GM21360 (cell line): ENCODE measurements around the gene ZNF787.

Experiments used
- ATAC-seq: cut with Tn5 transposase; IDR thresholded peaks from one replicate; pipeline ENCODE4 v1.9.1; 2021; ENCODE audit warnings: mild to moderate bottlenecking, moderate library complexity; ENCODE audit not compliant: unreplicated experiment

Gene ZNF787

DNA sequence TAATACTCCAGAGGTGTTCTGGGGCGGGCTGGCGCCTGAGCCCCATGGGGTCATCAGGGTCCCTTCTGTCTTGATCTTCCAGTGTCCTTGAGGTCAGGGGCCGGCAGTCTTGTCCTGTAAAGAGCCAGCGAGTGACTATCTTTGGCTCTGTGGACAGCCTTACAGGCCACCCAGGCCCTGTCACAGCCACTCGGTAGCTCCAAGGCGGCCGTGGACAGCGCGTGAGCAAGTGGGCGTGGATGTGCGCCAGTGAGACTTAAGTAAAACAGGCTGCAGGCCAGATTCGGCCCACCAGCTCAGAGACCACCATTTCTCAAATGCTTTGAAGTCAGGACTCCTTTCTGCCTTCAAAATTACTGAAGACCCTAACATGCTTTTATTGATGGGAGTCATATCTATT, 23.7 kb upstream of the ZNF787 start:
- no peak for ATAC-seq

DNA sequence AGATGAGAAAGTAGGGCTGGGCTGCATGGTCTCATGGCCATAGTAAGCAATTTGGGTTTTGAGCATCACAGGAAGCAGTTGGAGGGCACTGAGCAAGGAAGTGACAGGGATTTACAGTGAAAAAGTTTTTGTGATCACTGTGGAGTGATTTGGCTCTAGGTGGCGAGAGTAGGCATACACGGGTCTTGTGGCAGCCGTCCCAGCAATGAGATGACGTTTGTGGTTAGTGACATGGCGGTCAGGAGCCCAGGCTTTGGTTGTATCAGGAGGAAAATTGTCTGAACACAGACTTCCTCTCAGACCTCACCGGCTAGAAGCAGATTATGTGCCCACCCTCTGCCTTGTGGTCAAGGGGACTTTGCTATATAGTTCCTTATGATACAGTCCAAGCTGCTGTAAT, 23.3 kb upstream of the ZNF787 start:
- no peak for ATAC-seq

DNA sequence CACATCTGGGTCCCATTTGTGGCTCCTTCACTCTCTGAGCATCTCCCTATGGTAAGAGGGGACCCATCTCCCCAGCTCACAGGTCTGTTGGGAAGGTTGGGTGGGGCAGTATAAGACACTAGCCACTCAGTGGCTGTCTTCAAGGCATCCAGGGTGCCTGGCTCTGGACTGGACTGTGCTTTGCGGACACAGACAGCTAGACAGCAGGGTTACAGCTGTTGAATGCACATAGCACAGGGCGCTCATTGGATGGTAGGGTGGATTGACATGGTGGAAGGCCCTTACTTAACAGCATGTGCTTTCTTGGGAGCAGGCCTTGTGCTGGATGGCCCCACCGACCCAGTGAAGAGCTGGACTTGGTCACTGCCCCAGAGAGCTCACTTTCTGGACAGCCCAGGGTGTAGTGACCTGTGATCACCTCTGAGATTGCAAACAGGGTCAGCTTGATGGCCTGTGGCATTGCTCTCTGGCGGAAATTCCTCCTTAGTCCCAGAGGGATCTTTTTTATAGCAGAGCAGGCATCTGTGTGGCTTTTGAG, 21.9 kb upstream of the ZNF787 start:
- no peak for ATAC-seq

DNA sequence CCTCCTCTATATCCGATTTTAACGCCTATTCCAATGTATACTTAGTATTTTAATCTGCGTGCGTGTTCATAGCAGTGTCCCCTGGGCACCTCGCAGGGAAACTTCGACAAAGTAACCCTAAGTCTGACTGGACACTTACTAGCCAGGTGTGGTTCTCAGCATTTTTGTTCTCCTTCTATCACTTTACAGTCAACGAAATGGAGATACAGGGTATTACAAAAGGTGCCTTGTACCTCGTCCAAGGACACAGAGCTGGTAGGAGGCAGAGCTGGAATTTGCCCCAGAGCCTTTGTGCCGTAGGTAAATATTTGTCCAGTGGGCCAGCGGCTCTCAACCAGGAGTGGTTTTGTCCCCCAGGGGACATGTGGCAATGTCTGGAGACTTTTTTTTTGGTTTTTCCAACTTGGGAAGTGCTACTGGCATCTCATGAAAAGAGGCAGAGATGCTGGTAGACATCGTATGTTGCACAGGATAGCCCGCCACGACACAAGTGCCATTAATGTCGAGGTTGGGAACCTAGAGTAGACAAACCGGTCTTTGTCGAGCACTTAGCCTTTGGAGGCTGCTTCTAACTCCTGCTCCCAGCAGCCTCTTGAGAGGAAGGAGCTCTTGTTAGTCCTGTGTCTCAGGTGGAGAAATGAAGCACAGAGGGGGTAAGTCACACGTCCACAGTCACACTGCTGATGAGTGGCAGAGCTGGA, 21.1 kb upstream of the ZNF787 start:
- ATAC-seq, result no peak

DNA sequence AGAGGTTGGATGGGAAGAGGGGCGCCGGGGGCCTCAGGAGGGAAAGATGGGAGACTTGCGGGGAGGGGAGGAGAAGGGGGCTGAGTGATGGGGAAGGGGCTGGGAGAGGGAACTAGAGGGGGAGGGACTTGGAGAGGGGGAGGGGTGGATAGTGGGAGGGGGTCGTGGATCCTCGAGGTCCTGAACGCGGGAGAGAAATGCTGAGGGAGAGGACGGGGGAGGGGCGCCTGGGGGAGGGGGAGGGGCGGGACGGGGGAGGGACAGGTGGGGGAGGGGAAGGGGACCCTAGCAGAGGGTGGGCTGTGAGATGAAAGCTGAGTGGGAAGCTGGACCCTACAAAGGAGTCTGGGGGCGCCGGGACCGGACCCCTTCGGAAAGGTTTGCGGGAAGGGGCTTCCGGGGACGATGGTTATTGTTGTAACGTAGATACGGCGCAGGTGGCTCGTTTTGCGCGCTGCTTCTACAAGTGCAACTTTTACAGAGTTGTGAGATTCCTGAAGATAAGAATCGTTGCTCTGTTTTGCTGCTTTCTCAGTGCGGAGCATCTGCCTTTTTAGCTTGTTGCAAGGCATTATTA, 20.4 kb upstream of the ZNF787 start:
- no peak for ATAC-seq

DNA sequence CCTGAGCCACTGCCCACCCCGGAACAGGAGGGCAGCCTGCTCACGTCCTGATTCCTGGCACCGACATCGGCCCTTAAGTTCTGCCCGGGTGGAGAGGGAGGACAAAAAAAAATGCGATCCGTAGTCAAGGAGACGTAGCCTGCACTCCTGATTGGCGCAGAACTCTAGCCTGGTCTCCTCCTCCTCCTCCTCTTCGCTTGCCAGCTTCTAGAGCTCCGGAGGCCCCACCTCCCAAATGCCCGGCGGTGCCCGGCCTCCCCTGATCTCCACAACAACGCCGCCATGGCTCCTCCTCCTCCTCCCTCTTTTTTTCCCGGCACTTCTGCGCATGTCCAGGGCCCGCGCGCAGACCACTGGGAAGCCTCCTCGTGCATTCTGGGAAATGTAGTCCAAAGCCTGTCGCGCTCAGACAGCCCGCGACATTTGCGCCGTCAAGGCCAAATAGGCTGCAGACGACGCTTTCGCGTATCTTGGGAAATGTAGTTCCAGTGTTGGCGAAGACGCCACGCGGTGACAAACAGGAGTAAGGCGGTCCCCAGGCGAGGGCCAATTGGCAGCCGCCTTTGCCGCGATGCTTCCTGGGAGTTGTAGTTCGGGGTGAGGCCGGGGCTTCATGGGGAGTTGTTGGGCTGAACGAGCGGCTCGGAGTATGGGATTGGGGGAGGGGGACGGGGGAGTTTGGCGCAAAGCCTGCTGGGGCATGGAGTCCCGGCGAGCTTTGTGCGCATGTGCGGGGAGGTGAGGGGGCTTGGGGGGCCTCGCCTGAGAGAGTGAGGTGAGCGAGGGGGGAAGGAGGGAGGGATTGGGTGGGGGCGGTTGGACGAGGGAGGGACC, 19.7 kb upstream of the ZNF787 start, which contains the start of gene ZNF444:
Gene ZNF444 (plus strand): TSS at position 705 of the 834 bp plus-strand sequence. CDS start 5,625 bp downstream, outside the sequence.
- peak; percentile 87 for ATAC-seq

DNA sequence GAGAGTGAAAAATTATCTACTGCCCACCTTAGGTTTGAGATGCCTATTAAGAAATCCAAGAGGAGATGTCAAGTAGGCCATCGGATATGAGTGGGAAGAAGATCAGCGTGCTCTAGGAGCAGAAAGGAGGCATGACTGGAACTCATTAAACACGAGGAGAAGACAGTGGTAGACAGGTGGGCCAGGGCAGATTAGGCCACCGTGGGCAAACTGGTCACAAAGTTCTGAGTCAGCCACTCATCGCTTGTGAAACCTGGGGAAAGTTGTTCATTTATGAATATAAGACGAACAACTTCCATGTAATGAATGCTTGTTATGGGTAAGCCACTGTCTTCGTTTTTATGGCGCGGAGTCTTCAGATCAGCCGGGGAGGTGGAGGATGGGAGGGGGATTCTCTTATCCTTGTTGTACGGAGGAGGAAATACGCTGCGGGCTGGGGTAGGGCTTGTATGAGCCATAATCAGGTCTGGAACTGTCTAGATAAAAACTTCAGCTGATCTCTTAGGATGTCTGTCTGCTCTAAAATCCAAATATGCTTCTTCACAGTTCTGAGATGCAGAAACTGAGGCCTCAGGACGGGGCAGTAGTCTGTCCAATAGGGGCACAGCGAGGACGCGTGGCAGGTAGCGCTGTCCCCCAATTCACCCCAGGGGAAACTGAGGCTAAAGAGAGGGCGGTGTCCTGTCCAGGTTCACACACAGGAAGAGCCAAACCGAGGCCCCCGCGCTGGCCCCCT, 18.9 kb upstream of the ZNF787 start:
- ATAC-seq, result no peak

DNA sequence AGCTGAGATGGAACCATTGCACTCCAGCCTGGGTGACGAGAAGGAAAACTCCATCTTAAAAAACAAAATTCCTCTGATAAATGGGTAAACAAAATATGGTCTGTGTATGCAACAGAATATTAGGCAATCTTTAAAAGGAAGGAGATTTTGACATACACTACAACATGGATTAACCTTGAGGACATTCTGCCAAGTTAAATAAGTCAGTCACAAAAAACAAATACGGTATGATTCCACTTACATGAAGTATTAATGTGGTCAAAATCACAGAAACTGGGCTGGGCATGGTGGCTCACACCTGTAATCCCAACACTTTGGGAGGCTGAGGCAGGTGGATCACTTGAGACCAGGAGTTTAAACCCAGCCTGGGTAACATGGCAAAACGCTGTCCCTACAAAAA, 17.0 kb upstream of the ZNF787 start:
- no peak for ATAC-seq

DNA sequence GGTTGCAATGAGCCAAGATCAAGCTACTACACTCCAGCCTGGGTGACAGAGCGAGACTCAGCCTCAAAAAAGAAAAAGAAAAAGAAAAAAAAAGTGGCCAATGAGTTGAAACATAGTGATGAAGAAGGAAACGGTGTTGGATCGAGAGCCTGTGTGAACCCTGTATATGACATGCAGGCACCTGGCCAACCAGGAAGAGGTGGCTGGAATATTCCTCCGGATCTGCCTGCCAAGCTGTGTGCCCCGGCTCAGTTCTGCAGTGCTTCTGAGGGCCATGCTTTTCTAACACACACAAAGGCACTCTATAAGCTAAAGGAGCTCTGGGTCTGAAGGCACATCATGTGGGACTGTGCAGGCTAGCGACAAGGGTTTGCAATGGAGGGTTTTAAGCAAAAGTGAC, 16.3 kb upstream of the ZNF787 start:
- no peak for ATAC-seq

DNA sequence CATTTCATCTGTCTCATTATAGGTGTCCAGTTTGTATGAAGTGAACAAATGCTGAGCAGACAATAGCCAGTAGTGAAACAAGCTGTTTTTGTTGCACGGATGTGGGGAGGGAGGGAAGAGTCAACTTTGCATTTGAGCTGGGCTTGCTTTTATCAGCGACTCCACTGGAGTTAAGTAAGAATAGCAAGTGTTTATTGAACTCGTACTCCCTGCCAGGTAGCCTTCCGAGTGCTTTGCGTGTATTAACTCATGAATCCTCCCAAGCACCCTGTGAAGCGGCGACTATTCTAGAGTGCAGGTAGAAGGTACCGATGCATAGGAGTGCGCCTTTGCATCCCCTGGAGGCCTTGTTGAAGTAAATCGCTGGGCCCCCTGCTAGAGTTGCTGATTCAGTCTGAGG, 15.3 kb upstream of the ZNF787 start:
- ATAC-seq, result no peak

DNA sequence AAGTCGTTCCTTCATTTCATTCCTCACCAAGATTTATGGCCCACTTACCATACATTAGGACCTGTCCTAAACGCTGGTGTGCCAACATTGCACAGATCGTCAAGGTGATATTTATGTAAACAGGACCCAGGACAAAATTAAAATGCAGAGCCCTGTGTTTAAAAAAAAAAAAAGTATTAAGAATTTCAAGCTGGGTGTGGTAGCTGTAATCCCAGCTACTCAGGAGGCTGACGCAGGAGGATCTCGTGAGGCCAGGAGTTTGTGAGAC, 13.5 kb upstream of the ZNF787 start:
- ATAC-seq, result no peak

DNA sequence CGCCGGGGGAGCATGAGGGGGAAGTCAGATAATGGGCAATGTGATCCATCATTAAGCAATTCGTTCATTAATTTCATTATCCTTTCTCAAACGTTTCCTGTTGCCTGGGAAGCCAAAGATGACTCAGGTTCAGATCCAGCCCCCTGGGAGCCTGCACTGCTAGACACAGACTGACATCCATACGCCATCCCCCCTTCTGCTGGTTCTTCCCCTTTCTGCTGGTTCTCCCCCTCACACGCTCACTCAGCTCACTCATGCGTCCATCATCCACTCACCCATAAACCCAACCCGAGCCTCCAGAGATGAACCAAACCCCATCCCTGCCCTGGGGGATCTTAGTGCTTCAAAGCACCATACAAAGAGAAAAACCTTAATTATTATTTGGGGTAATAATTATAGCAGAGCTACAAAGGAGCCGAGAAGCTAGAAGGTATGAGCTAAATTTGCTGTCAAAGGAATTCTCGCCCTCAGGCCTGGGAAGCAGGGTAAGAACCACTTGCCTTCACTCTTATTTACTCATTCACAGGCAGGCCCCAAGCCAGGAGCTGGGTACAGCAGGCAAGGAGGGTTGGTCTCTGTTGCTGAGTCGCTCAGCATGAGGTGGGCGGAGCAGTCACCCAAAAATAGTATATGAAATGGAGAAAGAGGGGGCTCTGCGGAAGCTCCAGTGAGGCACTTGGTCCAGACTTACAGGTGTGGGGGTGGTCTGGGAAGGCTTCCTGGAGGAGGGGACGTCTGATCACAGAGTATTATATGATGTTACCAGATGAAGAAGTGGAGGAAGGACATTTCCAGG, 13.0 kb upstream of the ZNF787 start:
- ATAC-seq, result peak; percentile 64

DNA sequence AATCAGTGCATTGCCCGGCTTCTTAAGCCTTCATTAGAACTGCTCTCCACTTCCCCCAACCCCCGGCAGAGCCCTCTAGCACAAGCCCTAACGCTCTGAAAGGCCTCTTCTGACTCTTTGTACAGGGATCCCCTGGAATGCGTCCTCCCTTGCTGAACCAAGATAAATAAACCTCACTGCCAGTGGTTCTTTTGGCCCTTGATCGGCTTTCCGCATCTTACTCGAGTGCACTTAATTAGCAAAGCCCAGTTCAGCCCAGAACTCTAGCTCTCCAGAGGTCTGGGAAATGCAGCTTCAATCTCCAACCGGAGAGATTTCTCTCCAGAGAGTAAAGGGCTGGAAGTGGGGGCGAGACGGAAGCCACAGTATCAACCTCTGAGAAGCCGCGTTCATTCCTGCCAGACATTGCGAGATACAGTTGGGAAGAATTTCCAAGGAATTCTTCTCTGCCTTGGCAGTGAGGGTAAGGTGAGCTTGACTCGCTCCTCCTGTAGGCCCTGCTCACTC, 11.3 kb upstream of the ZNF787 start:
- ATAC-seq, result no peak

DNA sequence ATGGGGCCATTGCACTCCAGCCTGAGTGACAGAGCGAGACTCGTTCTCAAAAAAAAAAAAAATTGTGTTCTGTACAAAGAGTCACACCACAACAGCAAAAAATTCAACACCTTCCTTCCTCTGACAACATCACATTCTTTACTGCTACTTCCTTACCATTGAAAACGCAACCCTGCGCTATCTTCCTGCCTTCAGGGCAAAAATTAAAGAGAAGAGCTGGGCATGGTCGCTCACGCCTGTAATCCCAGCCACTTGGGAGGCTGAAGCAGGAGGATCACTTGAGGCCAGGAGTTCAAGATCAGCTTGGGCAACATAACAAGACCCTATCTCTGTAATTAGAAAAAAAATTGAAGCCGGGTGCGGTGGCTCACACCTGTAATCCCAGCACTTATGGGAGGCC, 10.6 kb upstream of the ZNF787 start:
- ATAC-seq, result no peak

DNA sequence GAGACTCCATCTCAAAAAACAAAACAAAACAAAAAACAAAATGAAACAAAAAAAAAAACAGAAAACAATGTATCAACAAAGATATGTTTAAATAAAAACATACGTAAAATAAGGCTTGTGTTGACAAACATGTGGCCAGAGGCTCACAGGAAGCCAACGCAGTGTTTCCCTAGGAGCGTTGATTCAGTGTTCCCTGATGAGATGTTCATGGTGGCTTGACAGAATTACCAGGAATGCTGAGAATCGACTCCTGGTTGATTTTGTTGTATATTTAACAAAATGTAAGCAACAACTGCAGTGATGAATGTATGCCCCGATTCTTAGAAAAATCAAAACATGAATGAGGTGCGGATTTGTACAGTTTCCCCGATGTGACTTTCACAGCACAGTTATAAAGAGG, 8.9 kb upstream of the ZNF787 start:
- no peak for ATAC-seq

DNA sequence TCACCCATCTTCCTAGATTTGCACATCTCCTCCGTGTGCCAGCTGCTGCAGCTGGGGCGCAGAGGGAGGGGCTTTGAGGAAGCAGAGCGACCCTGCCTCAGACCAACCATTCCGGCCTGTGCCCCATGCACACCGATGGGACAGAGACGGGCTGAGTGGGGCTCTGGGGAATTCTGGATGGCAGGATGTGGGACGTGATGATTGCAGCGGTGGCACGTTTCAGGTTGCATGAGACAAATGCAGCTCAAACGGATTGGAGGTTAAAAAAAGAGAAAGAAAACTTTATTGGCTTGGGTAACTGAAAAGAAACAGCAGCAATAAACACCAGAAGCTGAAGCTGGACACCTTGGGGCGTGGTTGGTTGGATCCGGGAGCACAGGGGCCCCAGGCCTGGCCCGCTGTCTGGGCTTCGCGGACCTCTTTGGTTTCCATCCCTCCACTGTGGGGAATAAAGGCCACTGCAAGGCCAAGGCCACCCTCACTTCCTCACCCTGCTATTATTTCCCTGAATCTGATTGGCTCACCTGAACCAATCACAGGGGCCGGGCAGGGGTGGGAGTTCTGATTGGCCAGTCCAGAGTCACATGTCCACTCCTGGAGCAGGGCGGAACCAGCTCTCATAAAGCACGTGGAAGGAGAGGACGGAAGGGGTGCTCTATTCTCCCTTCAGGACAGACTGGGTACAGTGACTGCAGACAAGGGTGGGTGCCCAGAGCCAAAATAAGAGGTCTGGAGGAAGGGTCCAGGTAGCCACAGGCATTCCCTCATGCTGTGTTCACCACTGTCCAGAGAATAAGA, 6.1 kb upstream of the ZNF787 start:
- no peak for ATAC-seq

DNA sequence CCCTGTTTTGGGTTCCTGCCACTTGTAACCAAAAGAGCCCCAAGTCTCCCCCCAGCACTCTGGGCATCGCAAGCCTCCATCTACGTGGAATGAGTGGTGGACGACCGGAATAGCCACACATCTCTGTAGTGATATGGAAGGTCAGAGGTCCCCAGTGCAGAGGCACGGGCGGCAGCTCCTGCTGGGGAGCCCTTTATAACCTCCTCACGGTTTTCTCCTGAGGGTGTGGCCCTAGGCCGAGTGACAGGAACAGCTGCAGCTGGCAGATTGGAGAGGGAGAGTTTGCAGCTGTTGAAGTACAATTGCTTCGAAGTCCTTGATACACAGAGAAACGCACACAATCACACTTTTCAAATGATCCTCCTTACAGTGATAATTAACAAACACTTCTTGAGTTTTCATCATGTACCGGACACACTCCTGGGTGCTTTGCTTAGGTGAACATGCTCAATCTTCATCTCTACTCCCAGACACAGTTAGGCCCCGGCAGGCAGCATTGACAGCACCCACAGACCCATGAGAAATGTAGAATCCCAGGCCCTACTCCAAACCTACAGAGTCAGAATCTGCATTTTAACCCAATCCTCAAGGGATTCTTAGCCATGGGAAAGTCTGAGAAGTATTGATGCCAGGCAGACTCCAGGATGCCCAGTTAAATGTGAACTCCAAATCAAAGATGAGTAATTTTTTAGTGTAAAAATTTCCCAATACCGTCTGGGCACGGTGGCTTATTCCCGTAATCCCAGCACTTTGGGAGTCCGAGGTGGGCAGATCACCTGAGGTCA, 4.9 kb upstream of the ZNF787 start:
- ATAC-seq, result no peak

DNA sequence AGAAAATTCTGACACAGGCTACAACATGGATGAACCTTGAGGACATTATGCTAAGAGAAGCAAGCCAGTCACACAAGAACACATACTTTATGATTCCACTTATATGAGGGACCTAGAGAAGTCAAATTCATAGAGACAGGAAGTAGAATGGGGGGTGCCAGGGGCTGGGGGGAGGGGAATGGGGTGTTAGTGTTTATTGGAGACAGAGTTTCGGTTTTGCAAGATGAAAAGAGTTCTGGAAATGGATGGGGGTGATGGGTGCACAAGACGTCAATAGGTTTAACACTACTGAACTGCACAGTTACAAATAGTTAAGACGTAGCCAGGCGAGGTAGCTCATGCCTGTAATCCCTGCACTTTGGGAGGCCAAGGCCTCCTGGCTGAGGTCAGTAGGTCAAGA, 3.5 kb upstream of the ZNF787 start:
- no peak for ATAC-seq
